ENCODE measurements around the gene PAFAH1B2.
"Not testable (repeated sequence)": the region's sequence is repeated elsewhere in the genome, so short reads cannot be mapped to it uniquely, and the experiment has no call there.

DNA sequence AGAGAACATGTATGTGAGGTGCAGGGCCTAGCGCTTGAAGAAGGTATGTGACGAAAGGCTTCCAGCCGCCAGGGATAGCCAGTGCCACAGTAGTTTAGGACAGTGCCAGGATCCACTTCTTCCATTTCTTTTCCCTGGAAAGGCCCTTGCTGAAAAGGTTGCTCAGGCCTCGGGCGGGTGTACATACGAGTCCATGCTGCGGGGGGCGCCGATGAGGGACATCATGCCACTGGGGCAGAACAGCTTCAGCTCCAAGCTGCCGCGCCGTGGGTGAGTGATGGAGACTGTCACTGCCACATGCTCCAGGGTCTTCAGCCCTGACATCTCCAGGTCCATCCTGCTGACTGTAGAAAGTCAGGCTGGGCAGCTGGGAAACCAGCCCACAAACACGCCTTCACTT is 64.6 kb downstream of the PAFAH1B2 start:
- not testable (repeated sequence) for TF ChIP-seq POLR2A (IDR thresholded peaks at IDR 0.05; ENCODE audit: low read depth, low read length); SIN3A (IDR thresholded peaks at IDR 0.05; ENCODE audit: low read depth, low read length); NFYB (IDR thresholded peaks at IDR 0.05; ENCODE audit: insufficient read depth, low read depth, low read length); EZH2 (IDR thresholded peaks at IDR 0.05; ENCODE audit: borderline replicate concordance, control insufficient read depth, low read depth, low read length); SPI1 (IDR thresholded peaks at IDR 0.05; ENCODE audit: borderline replicate concordance, insufficient read depth, low read depth, low read length); TARDBP (IDR thresholded peaks at IDR 0.05; ENCODE audit: borderline replicate concordance)
- TF ChIP-seq, protein P1, sequence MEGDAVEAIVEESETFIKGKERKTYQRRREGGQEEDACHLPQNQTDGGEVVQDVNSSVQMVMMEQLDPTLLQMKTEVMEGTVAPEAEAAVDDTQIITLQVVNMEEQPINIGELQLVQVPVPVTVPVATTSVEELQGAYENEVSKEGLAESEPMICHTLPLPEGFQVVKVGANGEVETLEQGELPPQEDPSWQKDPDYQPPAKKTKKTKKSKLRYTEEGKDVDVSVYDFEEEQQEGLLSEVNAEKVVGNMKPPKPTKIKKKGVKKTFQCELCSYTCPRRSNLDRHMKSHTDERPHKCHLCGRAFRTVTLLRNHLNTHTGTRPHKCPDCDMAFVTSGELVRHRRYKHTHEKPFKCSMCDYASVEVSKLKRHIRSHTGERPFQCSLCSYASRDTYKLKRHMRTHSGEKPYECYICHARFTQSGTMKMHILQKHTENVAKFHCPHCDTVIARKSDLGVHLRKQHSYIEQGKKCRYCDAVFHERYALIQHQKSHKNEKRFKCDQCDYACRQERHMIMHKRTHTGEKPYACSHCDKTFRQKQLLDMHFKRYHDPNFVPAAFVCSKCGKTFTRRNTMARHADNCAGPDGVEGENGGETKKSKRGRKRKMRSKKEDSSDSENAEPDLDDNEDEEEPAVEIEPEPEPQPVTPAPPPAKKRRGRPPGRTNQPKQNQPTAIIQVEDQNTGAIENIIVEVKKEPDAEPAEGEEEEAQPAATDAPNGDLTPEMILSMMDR (IDR thresholded peaks at IDR 0.05 in 2 of 3, conservative IDR thresholded peaks at IDR 0.05 in 1 of 3; ENCODE audit: control insufficient read depth in 2 of 3, extremely low read depth in 1 of 3, insufficient read depth in 1 of 3, low read depth in 3 of 3, low read length in 3 of 3): not testable (repeated sequence)
